Breast epithelium (tissue), 4 donors: ENCODE results near the gene TPD52L2. TPM values are rescaled to one million over a fixed set of nuclear protein-coding genes. Genes with fewer than 3 reads are reported as not detected.
A peak's percentile ranks its signal among the peaks of the same experiment; 100 is the strongest.

ENCODE experiments used
- DNase-seq, 2 donors: peaks; one replicate each; pipeline ENCODE4 v3.0.0-alpha.2; 2019; ENCODE audit warnings: low spot score in 2 of 2
- H3K27ac ChIP-seq, 2 donors: fragments of 200-600 bp; sonication (generic) in 1 of 2; one replicate each; pipeline ENCODE4 v1.5.1; 2016 to 2019; ENCODE audit warnings: mild to moderate bottlenecking in 1 of 2
- H3K27me3 ChIP-seq, 2 donors: fragments of 200-600 bp; sonication (generic) in 1 of 2; one replicate each; pipeline versions ENCODE4 v1.5.1 to v1.6.0; 2017 to 2019; ENCODE audit warnings: control low read depth in 1 of 2, mild to moderate bottlenecking in 1 of 2
- H3K36me3 ChIP-seq: fragments of 200-600 bp; one replicate; pipeline ENCODE4 v1.5.1; 2019
- H3K4me1 ChIP-seq, 2 donors: fragments of 200-600 bp; sonication (generic); one replicate each; pipeline ENCODE4 v1.5.1; 2016 to 2019; ENCODE audit warnings: control low read depth in 1 of 2
- H3K4me3 ChIP-seq, 3 donors: fragments of 200-600 bp; sonication (generic); 1 replicate in 2 of 3; 2 replicates in 1 of 3; pipeline ENCODE4 v1.5.1; 2016 to 2019; ENCODE audit warnings: mild to moderate bottlenecking in 3 of 3, moderate library complexity in 2 of 3
- H3K9me3 ChIP-seq, 2 donors: fragments of 200-600 bp; sonication (generic) in 1 of 2; one replicate each; pipeline ENCODE4 v1.5.1; 2016 to 2019; ENCODE audit warnings: control low read depth in 1 of 2
- POLR2A ChIP-seq: fragments of 450-650 bp; IDR thresholded peaks from one replicate; pipeline ENCODE4 v1.6.1; 2016; ENCODE audit warnings: antibody characterized with exemption, mild to moderate bottlenecking, moderate library complexity
- POLR2AphosphoS5 ChIP-seq, 3 donors: sonication (generic); formaldehyde crosslinking; IDR thresholded peaks; one replicate each; pipeline ENCODE4 v1.6.1; 2017; ENCODE audit warnings: antibody characterized with exemption in 3 of 3
- intact Hi-C: fragments of 100-400 bp; cut with DNase I; formaldehyde crosslinking; loops from one replicate; pipeline ENCODE4 v1.15.1; 2023; ENCODE audit warnings: low total_unique reads
- total RNA-seq, 3 donors: library from RNA; depleted of rRNA; stranded (reverse); fragments of >200 nt; gene quantifications; one replicate each; pipeline ENCODE4 v1.1.0, GENCODE V29; 2016
- TF ChIP-seq, protein P1 (sequence below), 3 donors: fragments of 450-650 bp; IDR thresholded peaks; one replicate each; pipeline ENCODE4 v1.5.1; 2016 to 2017; ENCODE audit warnings: antibody characterized with exemption in 3 of 3, mild to moderate bottlenecking in 3 of 3, moderate library complexity in 3 of 3

Gene TPD52L2
- total RNA-seq, 3 donors from 2014 or later = 75.1 to 146 (median 84.2) TPM

DNA sequence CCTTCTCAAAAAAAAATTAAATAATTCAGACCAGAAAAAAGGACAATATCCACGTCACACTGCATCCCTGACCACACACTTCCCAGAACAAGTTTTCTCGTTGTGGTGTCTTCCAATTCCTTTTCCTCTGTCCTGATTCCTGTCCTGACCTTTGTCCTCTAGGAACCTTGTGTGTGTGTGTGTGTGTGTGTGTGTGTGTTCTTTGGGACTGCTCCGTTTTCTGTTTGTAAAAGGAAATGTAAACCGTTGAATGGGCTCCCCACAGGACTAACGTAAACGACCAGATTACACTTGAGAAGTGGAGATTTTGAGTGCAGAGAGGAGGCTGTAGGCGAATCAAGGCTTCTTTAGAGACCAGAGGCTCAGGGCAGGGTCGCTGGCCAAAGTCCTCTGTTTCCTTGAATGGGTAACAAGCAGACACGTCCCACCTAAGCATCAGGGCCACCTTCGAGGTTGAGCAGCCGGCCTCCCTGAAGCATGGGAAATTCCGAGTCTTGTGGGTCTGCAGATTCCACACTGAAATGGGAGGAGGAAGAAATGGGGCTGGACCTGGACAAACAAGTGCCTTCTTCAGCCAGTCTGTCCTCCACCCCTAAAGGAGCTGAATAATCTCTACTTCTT is 41.3 kb upstream of the TPD52L2 start:
- Histone ChIP-seq H3K4me1 (no peaks in the 10 kb centered on the region), H3K27ac (peak overlapping the region in 1 of 2 donors; percentile 30), H3K4me3 (no peak overlapping the region), H3K27me3 (no peaks in the 10 kb centered on the region), H3K36me3 (no peaks in the 10 kb centered on the region), H3K9me3 (no peaks in the 10 kb centered on the region)
- no peak for DNase-seq
- TF ChIP-seq POLR2AphosphoS5 (IDR thresholded peaks at IDR 0.05) (no peak), POLR2A (no peak)
- TF ChIP-seq, protein P1, sequence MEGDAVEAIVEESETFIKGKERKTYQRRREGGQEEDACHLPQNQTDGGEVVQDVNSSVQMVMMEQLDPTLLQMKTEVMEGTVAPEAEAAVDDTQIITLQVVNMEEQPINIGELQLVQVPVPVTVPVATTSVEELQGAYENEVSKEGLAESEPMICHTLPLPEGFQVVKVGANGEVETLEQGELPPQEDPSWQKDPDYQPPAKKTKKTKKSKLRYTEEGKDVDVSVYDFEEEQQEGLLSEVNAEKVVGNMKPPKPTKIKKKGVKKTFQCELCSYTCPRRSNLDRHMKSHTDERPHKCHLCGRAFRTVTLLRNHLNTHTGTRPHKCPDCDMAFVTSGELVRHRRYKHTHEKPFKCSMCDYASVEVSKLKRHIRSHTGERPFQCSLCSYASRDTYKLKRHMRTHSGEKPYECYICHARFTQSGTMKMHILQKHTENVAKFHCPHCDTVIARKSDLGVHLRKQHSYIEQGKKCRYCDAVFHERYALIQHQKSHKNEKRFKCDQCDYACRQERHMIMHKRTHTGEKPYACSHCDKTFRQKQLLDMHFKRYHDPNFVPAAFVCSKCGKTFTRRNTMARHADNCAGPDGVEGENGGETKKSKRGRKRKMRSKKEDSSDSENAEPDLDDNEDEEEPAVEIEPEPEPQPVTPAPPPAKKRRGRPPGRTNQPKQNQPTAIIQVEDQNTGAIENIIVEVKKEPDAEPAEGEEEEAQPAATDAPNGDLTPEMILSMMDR (IDR thresholded peaks at IDR 0.05) = no peak
- intact Hi-C loops = no loop called here

DNA sequence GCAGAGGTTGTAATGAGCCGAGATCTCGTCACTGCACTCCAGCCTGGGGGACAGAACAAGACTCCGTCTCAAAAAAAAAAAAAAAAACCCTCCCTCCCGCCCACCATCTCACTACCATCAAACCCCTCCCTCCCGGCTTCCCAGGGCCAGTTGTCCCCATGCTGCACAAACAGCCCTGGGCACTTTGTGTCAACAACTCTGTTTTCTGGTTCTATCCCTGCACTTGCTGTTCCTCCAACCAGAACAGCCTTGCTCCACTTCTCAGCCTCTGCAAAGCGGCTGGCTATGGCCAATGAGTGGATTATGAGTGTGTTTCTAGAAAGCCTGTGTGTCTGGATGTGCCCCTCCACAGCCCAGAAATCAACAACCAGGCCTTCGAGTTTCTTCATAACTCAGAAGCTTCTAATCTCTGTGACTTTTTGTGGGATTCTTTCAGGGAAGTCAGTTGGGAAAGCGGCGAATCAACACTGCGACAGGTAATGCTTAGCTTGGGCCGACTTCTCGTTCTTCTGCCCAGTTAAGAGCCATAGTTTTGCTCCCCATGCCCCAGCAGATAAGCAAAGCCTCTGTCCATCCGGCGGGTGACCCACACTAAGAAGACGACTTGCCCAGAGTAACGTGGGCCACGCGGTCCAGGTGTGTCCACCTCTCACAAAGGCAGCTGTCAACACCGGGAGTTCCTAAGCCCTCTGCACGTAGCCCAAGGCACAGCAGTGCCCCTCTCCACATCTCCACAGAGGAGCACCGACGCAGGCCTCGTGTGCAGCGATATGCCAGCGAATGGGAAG is 39.5 kb upstream of the TPD52L2 start:
- intact Hi-C loops = no loop called here

DNA sequence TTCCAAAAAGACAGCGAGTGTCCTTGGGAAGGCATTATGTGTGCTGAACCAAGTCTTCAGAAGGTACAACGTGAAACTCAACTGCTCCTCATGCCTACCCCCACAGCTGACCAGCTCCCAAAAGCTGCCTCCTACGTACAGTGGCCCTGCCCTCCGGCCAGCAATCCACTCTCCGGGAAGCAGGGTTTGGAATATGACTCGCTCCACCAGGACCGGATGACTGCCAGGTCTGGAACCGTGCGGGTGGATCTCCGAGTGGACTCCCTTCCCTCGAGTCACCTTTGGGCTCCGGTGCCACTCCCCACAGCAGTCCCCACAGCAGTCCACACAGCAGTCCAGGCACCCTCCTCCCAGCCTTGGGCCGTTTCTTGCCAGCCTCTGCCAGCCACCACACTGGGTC is 38.3 kb upstream of the TPD52L2 start:
- Histone ChIP-seq H3K9me3 (no peaks in the 10 kb centered on the region), H3K36me3 (no peaks in the 10 kb centered on the region), H3K4me3 (peak overlapping the region in 2 of 3 donors; percentile 16 to 39), H3K4me1 (no peaks in the 10 kb centered on the region), H3K27me3 (no peaks in the 10 kb centered on the region), H3K27ac (peak overlapping the region; percentile 25 to 65)
- intact Hi-C loops = no loop called here
- TF ChIP-seq POLR2A (no peak), POLR2AphosphoS5 (IDR thresholded peaks at IDR 0.05) (no peak)
- TF ChIP-seq, protein P1 (IDR thresholded peaks at IDR 0.05) = no peak
- no peak for DNase-seq

More for the DNA sequence above, 39.5 kb upstream of the TPD52L2 start:
- no peak for DNase-seq
- Histone ChIP-seq H3K4me3 (no peak overlapping the region), H3K27ac (no peak overlapping the region), H3K27me3 (no peaks in the 10 kb centered on the region), H3K4me1 (no peaks in the 10 kb centered on the region), H3K36me3 (no peaks in the 10 kb centered on the region), H3K9me3 (no peaks in the 10 kb centered on the region)
- TF ChIP-seq POLR2AphosphoS5 (IDR thresholded peaks at IDR 0.05) (no peak), POLR2A (no peak)
- TF ChIP-seq, protein P1 (IDR thresholded peaks at IDR 0.05) = no peak

DNA sequence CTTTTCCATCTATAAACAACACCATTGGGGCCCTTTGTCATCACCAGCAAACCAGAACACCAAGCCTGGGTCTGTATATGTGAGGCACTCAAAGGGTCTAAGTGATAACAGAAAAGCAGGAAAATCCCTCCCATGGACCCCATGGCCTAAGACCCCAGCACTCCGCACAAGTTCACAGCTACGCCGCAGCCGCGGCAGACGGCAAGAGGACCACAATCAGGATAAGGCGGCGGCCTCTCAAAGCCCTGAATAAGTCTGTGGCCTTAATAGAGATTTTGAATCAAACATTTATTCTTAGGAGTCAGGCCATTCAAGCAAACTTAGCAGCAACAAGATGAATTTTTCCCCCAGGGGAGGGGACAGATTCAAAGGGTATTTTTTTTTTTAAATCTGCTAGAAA is 36.9 kb upstream of the TPD52L2 start:
- peak overlapping the region; percentile 17 to 70 for H3K27ac ChIP-seq
- H3K27me3 ChIP-seq = no peaks in the 10 kb centered on the region
- H3K4me1 ChIP-seq = no peaks in the 10 kb centered on the region
- TF ChIP-seq POLR2A (no peak), POLR2AphosphoS5 (IDR thresholded peaks at IDR 0.05) (no peak)
- TF ChIP-seq, protein P1 (IDR thresholded peaks at IDR 0.05) = no peak
- no peaks in the 10 kb centered on the region for H3K9me3 ChIP-seq
- H3K36me3 ChIP-seq = no peaks in the 10 kb centered on the region
- no peak for DNase-seq
- peak overlapping the region in 1 of 3 donors; percentile 98 for H3K4me3 ChIP-seq
- intact Hi-C loops = no loop called here

DNA sequence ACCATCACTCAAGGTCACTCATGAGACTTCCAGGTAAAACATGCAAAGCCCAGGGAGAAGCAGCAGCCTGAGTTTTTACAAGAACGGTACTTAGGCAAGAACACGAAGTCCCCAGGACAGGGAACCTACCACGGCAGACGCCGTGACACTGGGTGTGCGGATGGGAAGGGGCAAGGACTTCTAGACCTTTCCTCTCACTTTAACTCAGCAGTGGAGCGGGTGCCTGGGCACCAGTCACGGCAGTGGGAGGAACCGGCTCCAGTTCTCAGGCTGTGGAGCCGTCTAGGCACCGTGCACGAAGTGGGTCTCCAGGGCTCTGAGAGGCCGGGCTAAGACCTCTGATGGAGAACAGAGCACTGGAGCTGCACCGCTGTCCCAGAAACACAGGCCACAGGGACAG is 36.5 kb upstream of the TPD52L2 start:
- TF ChIP-seq POLR2A = no peak
- TF ChIP-seq POLR2AphosphoS5 (IDR thresholded peaks at IDR 0.05) = no peak
- TF ChIP-seq, protein P1 (IDR thresholded peaks at IDR 0.05) = no peak
- peak overlapping the region; percentile 17 to 70 for H3K27ac ChIP-seq
- H3K4me1 ChIP-seq = no peaks in the 10 kb centered on the region
- peak overlapping the region; percentile 63 to 98 (median 83) for H3K4me3 ChIP-seq
- no peaks in the 10 kb centered on the region for H3K9me3 ChIP-seq
- no peaks in the 10 kb centered on the region for H3K36me3 ChIP-seq
- intact Hi-C loops = no loop called here
- DNase-seq = no peak
- H3K27me3 ChIP-seq = no peaks in the 10 kb centered on the region
